Dedifferentiated amniotic fluid mesenchymal stem cell (primary cell): ENCODE data around the gene TRMU.
A peak's percentile ranks its signal among the peaks of the same experiment; 100 is the strongest.

Source experiments
- DNase-seq: peaks from one replicate; pipeline ENCODE4 v3.0.0-alpha.2; 2016; ENCODE audit errors: extremely low spot score

TRMU gene

GRCh38 chr22:46355996-46356471 lies 20.5 kb downstream of the TRMU start:
- DNase-seq, result no peak

GRCh38 chr22:46356496-46357480 lies 21.3 kb downstream of the TRMU start:
- no peak for DNase-seq

DNA sequence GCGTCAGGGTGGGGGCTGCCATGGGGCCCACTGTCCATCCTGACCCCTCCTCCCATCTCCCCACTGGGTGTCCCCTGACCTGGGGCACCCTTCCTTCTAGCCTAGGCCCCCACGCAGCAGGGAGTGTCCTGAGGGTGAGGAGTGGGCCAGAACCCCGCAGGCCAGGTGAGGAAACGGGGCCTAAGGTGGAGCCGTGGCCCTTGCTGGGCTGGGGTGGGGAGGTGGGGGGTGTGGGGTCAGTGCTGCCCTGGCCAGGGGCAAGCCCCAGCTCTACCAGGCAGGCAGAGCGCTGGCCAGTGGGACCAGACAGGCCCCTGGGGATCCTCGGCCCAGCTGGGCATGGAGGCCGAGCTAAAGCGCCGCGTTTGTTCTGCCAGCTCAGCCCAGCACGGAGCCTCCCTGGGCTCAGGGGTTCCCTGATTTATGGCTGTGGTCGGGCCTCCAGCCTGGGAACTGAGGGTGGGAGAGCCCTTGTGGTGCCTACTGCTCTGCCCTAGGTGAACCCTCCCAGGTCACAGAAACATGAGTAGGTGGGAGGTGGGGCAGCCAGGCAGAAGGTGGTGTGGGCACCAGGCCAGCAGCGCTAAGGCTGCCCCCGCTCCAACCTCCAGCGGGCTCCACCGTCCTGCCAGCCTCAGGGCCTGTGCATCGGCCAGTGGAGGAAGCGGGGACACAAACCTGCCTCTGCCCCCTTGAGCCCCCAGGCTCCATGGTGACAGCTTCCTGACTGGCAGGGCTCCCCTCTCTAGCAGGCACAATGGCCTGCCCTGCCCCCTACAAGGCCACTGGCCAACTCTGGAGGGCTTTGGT lies 22.4 kb downstream of the TRMU start:
- no peak for DNase-seq

GRCh38 chr22:46358766-46359165 lies 23.3 kb downstream of the TRMU start:
- DNase-seq, result no peak

DNA sequence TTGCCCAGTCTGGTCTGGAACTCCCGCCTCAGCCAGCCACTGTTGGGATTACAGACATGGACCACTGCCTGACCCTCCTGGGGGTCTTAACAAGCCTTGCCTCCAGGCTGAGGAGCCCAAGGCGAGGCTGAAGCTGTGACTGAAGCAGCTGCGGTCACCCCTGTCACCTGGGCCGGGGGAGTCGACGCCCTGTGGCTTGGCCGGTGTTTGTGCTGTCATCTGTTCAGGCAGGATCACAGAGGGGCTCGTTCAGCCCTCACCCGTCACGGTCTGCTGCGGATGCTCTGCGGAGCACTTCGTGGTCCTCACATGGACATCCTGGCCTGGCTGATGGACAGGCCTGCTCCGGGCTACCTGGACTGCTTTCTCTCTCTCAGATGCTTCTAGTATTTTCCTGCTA lies 23.8 kb downstream of the TRMU start:
- DNase-seq, result no peak

GRCh38 chr22:46360097-46360496 lies 24.6 kb downstream of the TRMU start:
- DNase-seq, result no peak

- DNase-seq, result no peak
These were observed 25.4 kb downstream of the TRMU start for GRCh38 chr22:46360891-46361290.

- no peak for DNase-seq
These were observed 26.3 kb downstream of the TRMU start for GRCh38 chr22:46361826-46362202.

- no peak for DNase-seq
These were observed 26.9 kb downstream of the TRMU start for GRCh38 chr22:46362203-46362933.

- DNase-seq, result no peak
These were observed 27.5 kb downstream of the TRMU start for GRCh38 chr22:46362934-46363515.

DNA sequence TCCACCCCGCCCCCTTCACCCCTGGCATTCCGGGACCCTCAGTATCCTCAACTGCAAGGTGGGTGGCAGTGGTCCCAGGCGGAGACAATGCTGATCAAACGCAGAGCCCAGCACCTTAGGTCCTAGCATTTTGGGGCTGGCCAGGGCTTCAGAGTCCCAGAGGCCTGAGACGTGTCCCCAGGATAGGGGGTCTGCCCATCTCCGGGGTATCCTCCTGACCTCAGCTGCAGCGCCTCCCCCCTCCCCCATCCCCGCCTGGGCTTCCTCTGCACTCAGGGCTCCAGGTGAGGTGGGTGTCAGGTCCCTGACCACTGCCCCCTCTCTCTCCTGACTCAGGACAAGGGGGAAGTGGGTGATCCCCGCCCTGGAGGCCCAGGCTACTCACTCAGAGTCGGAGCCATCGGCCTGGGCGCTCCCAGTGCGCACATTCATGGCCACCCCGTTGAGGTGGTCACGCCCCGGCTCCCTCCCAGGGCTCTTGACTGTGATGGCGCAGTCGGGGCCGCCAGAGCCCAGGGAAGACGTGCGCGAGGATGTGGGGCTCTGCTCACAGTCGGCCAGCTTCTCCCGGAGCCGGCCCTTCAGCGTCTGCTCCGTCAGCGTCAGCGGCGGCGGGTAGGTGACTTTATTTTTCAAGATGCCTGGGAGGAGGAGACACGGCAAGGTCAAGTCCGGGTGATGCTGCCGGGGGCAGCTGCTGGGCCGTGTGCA lies 28.3 kb downstream of the TRMU start:
- DNase-seq, result no peak

GRCh38 chr22:46364341-46365165 lies 29.0 kb downstream of the TRMU start:
- no peak for DNase-seq

DNA sequence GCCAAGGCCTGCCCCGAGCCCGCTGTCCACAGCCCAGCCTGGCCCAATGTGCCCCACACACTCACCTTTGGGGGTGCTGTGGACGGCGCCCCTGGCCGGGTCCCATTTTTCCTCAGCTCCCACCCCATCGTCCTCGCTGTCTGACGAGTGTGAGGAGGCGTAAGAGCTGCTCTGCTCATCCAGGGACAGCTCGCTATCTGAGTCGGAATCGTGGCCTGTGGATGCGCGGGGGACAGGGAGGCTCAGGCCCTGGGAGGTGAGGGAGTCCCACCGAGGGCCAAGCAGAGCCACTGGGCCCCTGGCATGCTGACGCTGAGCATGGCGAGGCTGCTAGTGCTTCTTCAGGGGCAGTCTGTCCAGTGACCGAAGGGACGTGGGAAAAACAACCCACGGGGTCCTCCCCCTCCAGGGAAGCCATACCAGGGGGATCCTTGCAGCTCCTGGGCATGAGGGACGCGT lies 29.7 kb downstream of the TRMU start:
- DNase-seq, result no peak

GRCh38 chr22:46366327-46366731 lies 30.8 kb downstream of the TRMU start:
- no peak for DNase-seq

DNA sequence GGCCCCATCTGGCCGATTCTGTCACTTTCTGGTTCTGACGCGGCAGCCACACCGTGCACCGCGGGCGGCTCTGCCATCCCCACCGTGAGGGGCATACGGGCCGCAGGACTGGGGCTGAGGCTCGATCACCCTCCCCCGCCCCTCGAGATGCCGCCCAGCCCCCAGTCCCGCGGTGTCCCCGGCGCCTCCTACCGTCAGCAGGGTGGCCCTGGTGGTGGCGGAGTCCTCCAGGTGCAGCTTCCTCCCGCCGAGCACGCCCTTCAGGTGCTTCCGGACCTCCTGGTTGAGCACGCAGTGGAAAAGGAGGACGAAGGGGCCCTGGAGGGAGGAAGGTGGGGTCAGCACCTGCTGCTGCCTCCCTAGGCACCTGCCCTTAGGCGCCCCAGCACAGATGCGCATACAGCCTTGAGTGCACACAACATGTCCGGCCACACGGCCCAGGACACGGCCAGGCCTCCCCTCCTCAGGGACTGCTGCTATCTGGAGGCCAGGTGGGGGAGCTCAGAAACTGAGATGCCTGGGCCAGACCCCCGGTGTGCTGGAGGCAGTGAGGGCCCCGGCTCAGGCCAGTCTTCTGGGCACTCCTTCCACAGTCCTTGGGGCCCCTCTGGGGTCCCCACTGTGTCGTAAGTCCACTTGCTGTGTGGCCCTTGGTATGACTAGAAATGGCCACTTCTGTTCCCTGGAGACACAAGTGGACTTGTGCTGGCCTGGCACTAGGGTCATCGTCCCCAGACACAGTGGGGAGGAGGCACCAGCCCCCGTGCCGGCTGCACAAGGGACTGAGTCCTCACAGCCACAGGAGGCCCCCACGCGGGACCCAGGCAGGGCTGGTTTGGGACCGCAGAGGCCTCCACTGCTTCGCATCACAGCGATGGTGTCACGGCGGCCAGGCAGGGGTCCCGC lies 31.5 kb downstream of the TRMU start:
- no peak for DNase-seq

DNA sequence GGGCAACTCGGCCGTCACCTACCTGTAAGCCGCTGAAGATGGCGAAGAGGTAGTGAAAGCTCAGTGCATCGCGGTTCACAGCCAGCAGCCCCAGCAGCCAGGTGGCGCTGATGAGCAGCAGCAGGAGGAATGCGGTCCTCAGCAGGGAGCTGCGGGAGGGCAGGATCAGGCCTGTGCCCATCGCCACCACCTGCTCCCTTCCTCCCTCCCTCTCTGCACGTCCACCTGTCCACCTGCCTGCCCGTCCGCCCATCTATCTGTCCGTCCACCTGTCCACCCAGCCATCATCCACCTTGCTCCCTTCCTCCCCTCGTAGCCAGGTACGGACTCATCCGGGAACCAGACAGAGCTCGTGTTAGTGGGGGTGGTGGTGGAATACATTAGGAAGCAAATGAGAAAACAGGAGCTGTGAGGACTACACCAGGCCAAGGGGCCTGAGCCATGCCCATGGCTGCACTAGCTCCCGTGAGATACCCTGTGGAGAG lies 32.2 kb downstream of the TRMU start:
- peak; percentile 20 for DNase-seq

GRCh38 chr22:46368422-46368821 lies 32.9 kb downstream of the TRMU start:
- DNase-seq, result no peak

DNA sequence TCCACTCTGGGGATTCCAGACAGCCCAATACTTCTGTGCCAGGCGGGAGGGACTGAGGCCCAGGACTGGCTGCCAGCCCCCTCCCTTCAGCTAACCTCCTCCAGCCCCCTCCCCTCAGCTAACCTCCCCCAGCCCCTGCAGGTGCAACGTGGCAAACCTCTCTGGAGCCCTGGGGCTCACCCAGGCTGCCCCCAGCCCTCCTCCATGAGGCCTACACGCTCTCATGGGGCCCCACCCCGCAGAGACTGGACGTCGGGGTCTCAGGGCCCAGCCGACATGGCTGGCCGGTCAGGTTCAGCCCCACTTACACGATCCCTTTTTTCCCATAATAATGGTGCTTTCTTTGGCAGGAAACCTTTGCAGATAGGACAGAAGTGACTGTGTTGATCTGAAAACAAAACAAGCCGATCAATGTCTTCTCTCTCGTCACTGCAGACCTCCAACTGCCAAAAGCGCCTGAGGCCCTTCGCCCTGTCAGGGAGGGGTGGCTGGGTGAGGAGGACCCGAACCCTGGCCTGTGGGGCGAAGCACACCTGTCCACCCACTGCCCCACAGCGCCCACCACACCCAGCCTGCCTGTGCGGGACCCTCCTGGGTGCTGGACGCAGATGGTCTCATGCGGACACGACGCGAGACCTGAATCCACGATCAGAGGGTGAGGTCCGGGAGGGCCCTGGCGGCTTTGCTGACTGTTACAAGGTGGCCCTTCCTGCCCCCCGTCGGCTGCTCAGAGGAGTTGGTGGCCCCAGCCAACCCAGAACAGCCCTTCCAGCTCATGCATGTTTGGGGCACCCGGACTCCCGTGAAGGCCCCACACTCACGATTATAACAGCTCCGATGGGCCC lies 33.6 kb downstream of the TRMU start:
- DNase-seq, result no peak
